Measurements from ENCODE around the gene SEC14L6. TPM values are rescaled to one million over a fixed set of nuclear protein-coding genes. Genes with fewer than 3 reads are reported as not detected.

Gene SEC14L6
- polyA plus RNA-seq, 1 donor (not counting 4 experiments of a cell fraction or from before 2014, with no cell fraction given), result not detected

DNA sequence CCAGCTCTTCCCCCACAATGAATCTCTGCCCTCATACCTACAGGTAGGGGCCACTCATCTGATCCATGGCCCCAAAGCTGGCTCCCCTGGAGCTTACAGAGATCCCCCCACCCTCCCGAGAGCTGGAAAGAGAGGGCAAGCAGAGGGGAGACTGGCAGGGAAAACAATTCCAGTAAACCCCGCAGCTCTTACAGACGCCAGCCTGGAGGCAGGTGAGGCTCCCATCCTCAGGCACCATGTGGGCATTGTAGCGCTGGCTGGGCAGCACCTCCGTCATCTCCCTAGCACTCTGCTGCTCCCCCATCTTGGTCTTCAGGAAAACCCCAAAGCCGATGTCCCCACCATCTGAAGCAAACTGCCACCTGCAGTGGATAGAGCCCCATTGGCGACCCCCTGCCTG, 55.2 kb downstream of the SEC14L6 start:
- no peak overlapping the region for H3K4me2 ChIP-seq (ENCODE audit: control insufficient read depth, extremely low read depth, insufficient read depth, low read depth, low read length)
- no peaks in the 10 kb centered on the region for H3K4me1 ChIP-seq (ENCODE audit: control insufficient read depth, extremely low read depth, insufficient read depth, low read length)
- no peak for FAIRE-seq
- H4K20me1 ChIP-seq (ENCODE audit: control insufficient read depth, extremely low read depth, insufficient read depth, low read length), result no peaks in the 10 kb centered on the region
- no peaks in the 10 kb centered on the region for H3K9me1 ChIP-seq (ENCODE audit: control insufficient read depth, extremely low read depth, insufficient read depth, low read length)
- TF ChIP-seq EZH2 (IDR thresholded peaks at IDR 0.05; ENCODE audit: low read length), result no peak
- TF ChIP-seq, protein P1, sequence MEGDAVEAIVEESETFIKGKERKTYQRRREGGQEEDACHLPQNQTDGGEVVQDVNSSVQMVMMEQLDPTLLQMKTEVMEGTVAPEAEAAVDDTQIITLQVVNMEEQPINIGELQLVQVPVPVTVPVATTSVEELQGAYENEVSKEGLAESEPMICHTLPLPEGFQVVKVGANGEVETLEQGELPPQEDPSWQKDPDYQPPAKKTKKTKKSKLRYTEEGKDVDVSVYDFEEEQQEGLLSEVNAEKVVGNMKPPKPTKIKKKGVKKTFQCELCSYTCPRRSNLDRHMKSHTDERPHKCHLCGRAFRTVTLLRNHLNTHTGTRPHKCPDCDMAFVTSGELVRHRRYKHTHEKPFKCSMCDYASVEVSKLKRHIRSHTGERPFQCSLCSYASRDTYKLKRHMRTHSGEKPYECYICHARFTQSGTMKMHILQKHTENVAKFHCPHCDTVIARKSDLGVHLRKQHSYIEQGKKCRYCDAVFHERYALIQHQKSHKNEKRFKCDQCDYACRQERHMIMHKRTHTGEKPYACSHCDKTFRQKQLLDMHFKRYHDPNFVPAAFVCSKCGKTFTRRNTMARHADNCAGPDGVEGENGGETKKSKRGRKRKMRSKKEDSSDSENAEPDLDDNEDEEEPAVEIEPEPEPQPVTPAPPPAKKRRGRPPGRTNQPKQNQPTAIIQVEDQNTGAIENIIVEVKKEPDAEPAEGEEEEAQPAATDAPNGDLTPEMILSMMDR (optimal IDR thresholded peaks at IDR 0.05 in 1 of 3, IDR thresholded peaks at IDR 0.05 in 1 of 3, conservative IDR thresholded peaks at IDR 0.05 in 1 of 3; ENCODE audit: extremely low read depth in 1 of 3, insufficient read depth in 2 of 3, low read length in 3 of 3), result no peak
- H3K27ac ChIP-seq (ENCODE audit: control insufficient read depth, insufficient read depth, low read length), result no peak overlapping the region
- no peak overlapping the region for H3K4me3 ChIP-seq (ENCODE audit: control insufficient read depth in 2 of 3, extremely low read depth in 1 of 3, insufficient read depth in 2 of 3, low read depth in 1 of 3, low read length in 3 of 3)
- DNase-seq (ENCODE audit: low read depth, low spot score), result no peak
- no peaks in the 10 kb centered on the region for H3K9me3 ChIP-seq (ENCODE audit: control insufficient read depth, low read depth, low read length)
- no peak overlapping the region for H2AFZ ChIP-seq (ENCODE audit: control insufficient read depth, low read length)
- peaks cover 10% of the 10 kb centered on the region for H3K27me3 ChIP-seq (ENCODE audit: control insufficient read depth, extremely low read depth, insufficient read depth, low read length)
- H3K36me3 ChIP-seq (ENCODE audit: control insufficient read depth in 2 of 2, extremely low read depth in 1 of 2, insufficient read depth in 2 of 2, low read length in 2 of 2), result no peaks in the 10 kb centered on the region
- no peaks in the 10 kb centered on the region for H3K79me2 ChIP-seq (ENCODE audit: control insufficient read depth, insufficient read depth, low read length)
- H3K9ac ChIP-seq (ENCODE audit: control insufficient read depth, extremely low read depth, insufficient read depth, low read length), result no peak overlapping the region
- dilution Hi-C loops (cut with MboI; ENCODE audit: extremely low pct_ligation_motif_present, low sequenced_read_pairs), result no loop called here

DNA sequence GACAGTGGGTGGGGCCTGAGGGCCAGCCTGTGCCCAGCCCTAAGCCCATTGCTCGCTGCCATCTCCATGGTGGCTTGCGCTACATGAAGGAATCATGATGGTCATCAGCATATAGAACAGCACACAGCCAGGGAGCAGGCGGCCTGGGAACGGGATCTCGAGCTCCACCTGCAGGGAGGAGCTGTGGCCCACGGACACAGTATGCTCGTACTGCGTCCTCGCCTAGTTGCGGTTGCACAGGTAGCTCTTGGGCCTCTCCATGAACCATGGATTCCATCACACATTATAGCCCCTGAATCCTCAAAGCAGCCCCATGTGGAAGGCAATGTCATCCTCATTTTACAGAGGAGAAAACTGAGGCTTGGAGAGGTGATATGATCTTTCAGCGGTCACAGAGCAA, 56.1 kb downstream of the SEC14L6 start:
- no peak for FAIRE-seq
- dilution Hi-C loops (cut with MboI; ENCODE audit: extremely low pct_ligation_motif_present, low sequenced_read_pairs), result no loop called here

More for the DNA sequence above, 56.1 kb downstream of the SEC14L6 start:
- Histone ChIP-seq H3K4me1 (ENCODE audit: control insufficient read depth, extremely low read depth, insufficient read depth, low read length) (no peaks in the 10 kb centered on the region), H3K9me1 (ENCODE audit: control insufficient read depth, extremely low read depth, insufficient read depth, low read length) (no peaks in the 10 kb centered on the region), H3K4me3 (ENCODE audit: control insufficient read depth in 2 of 3, extremely low read depth in 1 of 3, insufficient read depth in 2 of 3, low read depth in 1 of 3, low read length in 3 of 3) (no peak overlapping the region), H3K9ac (ENCODE audit: control insufficient read depth, extremely low read depth, insufficient read depth, low read length) (no peak overlapping the region), H3K79me2 (ENCODE audit: control insufficient read depth, insufficient read depth, low read length) (no peaks in the 10 kb centered on the region), H3K4me2 (ENCODE audit: control insufficient read depth, extremely low read depth, insufficient read depth, low read depth, low read length) (no peak overlapping the region), H3K27me3 (ENCODE audit: control insufficient read depth, extremely low read depth, insufficient read depth, low read length) (peaks cover 10% of the 10 kb centered on the region), H3K9me3 (ENCODE audit: control insufficient read depth, low read depth, low read length) (no peaks in the 10 kb centered on the region), H3K36me3 (ENCODE audit: control insufficient read depth in 2 of 2, extremely low read depth in 1 of 2, insufficient read depth in 2 of 2, low read length in 2 of 2) (no peaks in the 10 kb centered on the region), H3K27ac (ENCODE audit: control insufficient read depth, insufficient read depth, low read length) (no peak overlapping the region), H4K20me1 (ENCODE audit: control insufficient read depth, extremely low read depth, insufficient read depth, low read length) (no peaks in the 10 kb centered on the region), H2AFZ (ENCODE audit: control insufficient read depth, low read length) (no peak overlapping the region)
- no peak for DNase-seq (ENCODE audit: low read depth, low spot score)
- TF ChIP-seq, protein P1 (optimal IDR thresholded peaks at IDR 0.05 in 1 of 3, IDR thresholded peaks at IDR 0.05 in 1 of 3, conservative IDR thresholded peaks at IDR 0.05 in 1 of 3; ENCODE audit: extremely low read depth in 1 of 3, insufficient read depth in 2 of 3, low read length in 3 of 3), result peak in 1 of 3 experiments; percentile 22
- no peak for TF ChIP-seq EZH2 (IDR thresholded peaks at IDR 0.05; ENCODE audit: low read length)
